ENCODE data around the gene KLF15. TPM values are rescaled to one million over a fixed set of nuclear protein-coding genes. Genes with fewer than 3 reads are reported as not detected.

KLF15 gene
- total RNA-seq, 1 experiment from 2014 or later: not detected

GRCh38 chr3:126306888-126307482 is 50.2 kb downstream of the KLF15 start:
- no peaks in the 10 kb centered on the region for H3K9me2 ChIP-seq (replicated peaks; ENCODE audit: low read length)
- no peaks in the 10 kb centered on the region for H3K36me3 ChIP-seq (ENCODE audit: low read depth, low read length)
- ATAC-seq (no peak), DNase-seq (no peak)
- no peak overlapping the region for H3K9ac ChIP-seq (ENCODE audit: low read length)
- H3K27me3 ChIP-seq (ENCODE audit: low read length): no peaks in the 10 kb centered on the region
- ChIA-PET CTCF (no interaction called here), POLR2A (ENCODE audit: unreplicated experiment) (no interaction called here)
- no peak for TF ChIP-seq CTCF (conservative IDR thresholded peaks at IDR 0.05; ENCODE audit: low read depth, low read length)
- no peak for TF ChIP-seq EZH2 (IDR thresholded peaks at IDR 0.05; ENCODE audit: low read length, unreplicated experiment)
- no peak for TF ChIP-seq EZH2phosphoT487 (IDR thresholded peaks at IDR 0.05; ENCODE audit: borderline replicate concordance, low read length)
- no peak overlapping the region for H3K4me2 ChIP-seq (ENCODE audit: low read length)
- no peak overlapping the region for H2AFZ ChIP-seq (ENCODE audit: low read length)
- peaks cover 16% of the 10 kb centered on the region for H3K4me1 ChIP-seq (ENCODE audit: insufficient read depth, low read length)
- no peaks in the 10 kb centered on the region for H4K20me1 ChIP-seq (ENCODE audit: low read length)
- H3K79me2 ChIP-seq (ENCODE audit: low read length): no peaks in the 10 kb centered on the region
- intact Hi-C loops (cut with micrococcal nuclease): no loop called here
- H3K4me3 ChIP-seq (ENCODE audit: low read length): no peak overlapping the region
- BruUV-seq (replicated peaks): no TSS peak
- H3F3A ChIP-seq (ENCODE audit: low read length, unreplicated experiment): no peaks in the 10 kb centered on the region
- no peak overlapping the region for H3K27ac ChIP-seq (ENCODE audit: low read length)
- 0 out of 2 replicates have a peak, but pooled peaks cover 5% of the 10 kb centered on the region for H3K9me3 ChIP-seq (ENCODE audit: low read length)

GRCh38 chr3:126306397-126306796 is 50.8 kb downstream of the KLF15 start:
- Histone ChIP-seq H3K36me3 (ENCODE audit: low read depth, low read length) (no peaks in the 10 kb centered on the region), H3K4me2 (ENCODE audit: low read length) (no peak overlapping the region), H3K27me3 (ENCODE audit: low read length) (no peaks in the 10 kb centered on the region), H4K20me1 (ENCODE audit: low read length) (no peaks in the 10 kb centered on the region), H3K9me2 (replicated peaks; ENCODE audit: low read length) (no peaks in the 10 kb centered on the region), H3K9ac (ENCODE audit: low read length) (no peak overlapping the region), H3K9me3 (ENCODE audit: low read length) (0 out of 2 replicates have a peak, but pooled peaks cover 5% of the 10 kb centered on the region), H2AFZ (ENCODE audit: low read length) (no peak overlapping the region), H3F3A (ENCODE audit: low read length, unreplicated experiment) (no peaks in the 10 kb centered on the region), H3K4me1 (ENCODE audit: insufficient read depth, low read length) (peaks cover 16% of the 10 kb centered on the region), H3K79me2 (ENCODE audit: low read length) (no peaks in the 10 kb centered on the region), H3K4me3 (ENCODE audit: low read length) (no peak overlapping the region), H3K27ac (ENCODE audit: low read length) (no peak overlapping the region)
- DNase-seq: no peak
- intact Hi-C loops (cut with micrococcal nuclease): no loop called here
- ChIA-PET CTCF (no interaction called here), POLR2A (ENCODE audit: unreplicated experiment) (no interaction called here)
- TF ChIP-seq EZH2 (IDR thresholded peaks at IDR 0.05; ENCODE audit: low read length, unreplicated experiment) (no peak), EZH2phosphoT487 (IDR thresholded peaks at IDR 0.05; ENCODE audit: borderline replicate concordance, low read length) (no peak)
- ATAC-seq: no peak
- no TSS peak for BruUV-seq (replicated peaks)

GRCh38 chr3:126305427-126305826 is 51.8 kb downstream of the KLF15 start:
- H4K20me1 ChIP-seq (ENCODE audit: low read length): no peaks in the 10 kb centered on the region
- no peak overlapping the region for H3K9ac ChIP-seq (ENCODE audit: low read length)
- H3K4me1 ChIP-seq (ENCODE audit: insufficient read depth, low read length): peaks cover 16% of the 10 kb centered on the region
- H2AFZ ChIP-seq (ENCODE audit: low read length): peak overlapping the region; percentile 51; the same call in 1 of the 2 replicates
- H3K79me2 ChIP-seq (ENCODE audit: low read length): no peaks in the 10 kb centered on the region
- DNase-seq: peak; percentile 2
- 0 out of 2 replicates have a peak, but pooled peaks cover 5% of the 10 kb centered on the region for H3K9me3 ChIP-seq (ENCODE audit: low read length)
- peak overlapping the region; percentile 18; the same call in 1 of the 2 replicates for H3K4me2 ChIP-seq (ENCODE audit: low read length)
- POLR2A ChIA-PET (ENCODE audit: unreplicated experiment): no interaction called here
- no peak for TF ChIP-seq EZH2 (IDR thresholded peaks at IDR 0.05; ENCODE audit: low read length, unreplicated experiment)
- no peak for TF ChIP-seq CTCF (conservative IDR thresholded peaks at IDR 0.05; ENCODE audit: low read depth, low read length)
- TF ChIP-seq EZH2phosphoT487 (IDR thresholded peaks at IDR 0.05; ENCODE audit: borderline replicate concordance, low read length): no peak
- CTCF ChIA-PET: no interaction called here
- peak overlapping the region; percentile 64 for H3K27ac ChIP-seq (ENCODE audit: low read length)
- BruUV-seq (replicated peaks): no TSS peak
- no peaks in the 10 kb centered on the region for H3K9me2 ChIP-seq (replicated peaks; ENCODE audit: low read length)
- intact Hi-C loops (cut with micrococcal nuclease): no loop called here
- no peak overlapping the region for H3K4me3 ChIP-seq (ENCODE audit: low read length)
- no peaks in the 10 kb centered on the region for H3F3A ChIP-seq (ENCODE audit: low read length, unreplicated experiment)
- H3K36me3 ChIP-seq (ENCODE audit: low read depth, low read length): no peaks in the 10 kb centered on the region
- ATAC-seq: no peak
- H3K27me3 ChIP-seq (ENCODE audit: low read length): no peaks in the 10 kb centered on the region

All from PC-3 (cell line).